ENCODE results near the gene JAKMIP2. TPM values are rescaled to one million over a fixed set of nuclear protein-coding genes. Genes with fewer than 3 reads are reported as not detected.

JAKMIP2 gene
- polyA plus RNA-seq, 1 of the 3 experiments (the other 2 are of a cell fraction), result 2.1 TPM

DNA sequence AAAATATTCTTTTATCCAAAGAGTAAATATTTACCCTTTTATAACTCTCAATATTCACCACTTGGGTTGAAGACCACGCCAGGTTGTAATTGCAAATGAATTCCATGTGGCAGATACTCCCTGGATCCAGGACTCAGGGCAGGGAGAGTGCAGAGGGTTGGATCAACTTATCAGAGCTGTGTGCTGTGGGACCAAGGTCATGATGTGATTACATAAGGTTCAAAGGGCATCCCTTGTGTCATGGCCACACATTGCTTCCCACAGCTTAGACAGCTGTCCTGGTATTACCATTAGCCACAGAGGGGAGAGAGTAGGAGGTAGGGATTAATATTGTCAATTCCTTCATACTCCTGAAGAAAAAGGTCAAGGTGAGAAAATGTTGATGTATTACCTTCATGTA lies 133.9 kb downstream of the JAKMIP2 start:
- 73% methylated on average over 1 of the region's 1 CpG for WGBS (ENCODE audit: low lambda C conversion rate)
- POLR2A ChIA-PET, result no interaction called here
- Histone ChIP-seq H3K4me2 (no peak overlapping the region), H3K4me1 (ENCODE audit: control insufficient read depth in 1 of 2, insufficient read depth in 2 of 2, low read depth in 1 of 2, low read length in 1 of 2) (no peaks in the 10 kb centered on the region; a peak in 1 of 4 replicates), H4K20me1 (ENCODE audit: insufficient read depth) (no peaks in the 10 kb centered on the region), H3K27me3 (ENCODE audit: insufficient read depth) (no peaks in the 10 kb centered on the region), H3K36me3 (replicated peaks in 1 of 2; ENCODE audit: control insufficient read depth in 1 of 2, insufficient read depth in 2 of 2, low read length in 1 of 2) (peaks cover 0 to 10% of the 10 kb centered on the region in 2 experiments), H3K4me3 (ENCODE audit: low read depth in 2 of 2, low read length in 1 of 2) (no peak overlapping the region), H3K9ac (no peak overlapping the region), H3K79me2 (ENCODE audit: insufficient read depth) (no peaks in the 10 kb centered on the region), H3K9me3 (no peaks in the 10 kb centered on the region), H2AFZ (ENCODE audit: low read depth) (no peak overlapping the region), H3F3A (replicated peaks; ENCODE audit: insufficient read depth) (no peaks in the 10 kb centered on the region), H3K9me2 (no peaks in the 10 kb centered on the region), H3K27ac (ENCODE audit: low read depth in 2 of 2, low read length in 1 of 2) (no peak overlapping the region)
- TF ChIP-seq JUND (IDR thresholded peaks at IDR 0.05) (no peak), EP300 (IDR thresholded peaks at IDR 0.05; ENCODE audit: borderline replicate concordance in 1 of 2, low read depth in 1 of 2, low read length in 1 of 2) (no peak), MEF2A (IDR thresholded peaks at IDR 0.05; ENCODE audit: borderline replicate concordance, low read depth) (no peak), RCOR1 (IDR thresholded peaks at IDR 0.05; ENCODE audit: low read length) (no peak), RXRA (IDR thresholded peaks at IDR 0.05; ENCODE audit: borderline replicate concordance, low read depth) (no peak), GATA2 (CRISPR knock-in tag; IDR thresholded peaks at IDR 0.05) (no peak), EZH2phosphoT487 (IDR thresholded peaks at IDR 0.05; ENCODE audit: borderline replicate concordance, low read depth) (no peak), TEAD4 (IDR thresholded peaks at IDR 0.05; ENCODE audit: borderline replicate concordance, insufficient read depth) (no peak), CHD2 (IDR thresholded peaks at IDR 0.05; ENCODE audit: low read length, partially characterized antibody) (no peak)
- TF ChIP-seq, protein P1, sequence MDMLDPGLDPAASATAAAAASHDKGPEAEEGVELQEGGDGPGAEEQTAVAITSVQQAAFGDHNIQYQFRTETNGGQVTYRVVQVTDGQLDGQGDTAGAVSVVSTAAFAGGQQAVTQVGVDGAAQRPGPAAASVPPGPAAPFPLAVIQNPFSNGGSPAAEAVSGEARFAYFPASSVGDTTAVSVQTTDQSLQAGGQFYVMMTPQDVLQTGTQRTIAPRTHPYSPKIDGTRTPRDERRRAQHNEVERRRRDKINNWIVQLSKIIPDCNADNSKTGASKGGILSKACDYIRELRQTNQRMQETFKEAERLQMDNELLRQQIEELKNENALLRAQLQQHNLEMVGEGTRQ (IDR thresholded peaks at IDR 0.05; ENCODE audit: borderline replicate concordance, low read depth, low read length), result no peak
- TF ChIP-seq, protein P2, sequence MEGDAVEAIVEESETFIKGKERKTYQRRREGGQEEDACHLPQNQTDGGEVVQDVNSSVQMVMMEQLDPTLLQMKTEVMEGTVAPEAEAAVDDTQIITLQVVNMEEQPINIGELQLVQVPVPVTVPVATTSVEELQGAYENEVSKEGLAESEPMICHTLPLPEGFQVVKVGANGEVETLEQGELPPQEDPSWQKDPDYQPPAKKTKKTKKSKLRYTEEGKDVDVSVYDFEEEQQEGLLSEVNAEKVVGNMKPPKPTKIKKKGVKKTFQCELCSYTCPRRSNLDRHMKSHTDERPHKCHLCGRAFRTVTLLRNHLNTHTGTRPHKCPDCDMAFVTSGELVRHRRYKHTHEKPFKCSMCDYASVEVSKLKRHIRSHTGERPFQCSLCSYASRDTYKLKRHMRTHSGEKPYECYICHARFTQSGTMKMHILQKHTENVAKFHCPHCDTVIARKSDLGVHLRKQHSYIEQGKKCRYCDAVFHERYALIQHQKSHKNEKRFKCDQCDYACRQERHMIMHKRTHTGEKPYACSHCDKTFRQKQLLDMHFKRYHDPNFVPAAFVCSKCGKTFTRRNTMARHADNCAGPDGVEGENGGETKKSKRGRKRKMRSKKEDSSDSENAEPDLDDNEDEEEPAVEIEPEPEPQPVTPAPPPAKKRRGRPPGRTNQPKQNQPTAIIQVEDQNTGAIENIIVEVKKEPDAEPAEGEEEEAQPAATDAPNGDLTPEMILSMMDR (IDR thresholded peaks at IDR 0.05), result no peak
- TF ChIP-seq, protein P3, sequence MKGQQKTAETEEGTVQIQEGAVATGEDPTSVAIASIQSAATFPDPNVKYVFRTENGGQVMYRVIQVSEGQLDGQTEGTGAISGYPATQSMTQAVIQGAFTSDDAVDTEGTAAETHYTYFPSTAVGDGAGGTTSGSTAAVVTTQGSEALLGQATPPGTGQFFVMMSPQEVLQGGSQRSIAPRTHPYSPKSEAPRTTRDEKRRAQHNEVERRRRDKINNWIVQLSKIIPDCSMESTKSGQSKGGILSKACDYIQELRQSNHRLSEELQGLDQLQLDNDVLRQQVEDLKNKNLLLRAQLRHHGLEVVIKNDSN (IDR thresholded peaks at IDR 0.05; ENCODE audit: borderline replicate concordance, low read depth), result no peak
- no peak for DNase-seq
- CTCF ChIA-PET, result interaction anchor here (1.7 kb wide), 1 partner anchor 10 kb away, joined by 3 read pairs; no protein-coding TSS in a partner anchor

DNA sequence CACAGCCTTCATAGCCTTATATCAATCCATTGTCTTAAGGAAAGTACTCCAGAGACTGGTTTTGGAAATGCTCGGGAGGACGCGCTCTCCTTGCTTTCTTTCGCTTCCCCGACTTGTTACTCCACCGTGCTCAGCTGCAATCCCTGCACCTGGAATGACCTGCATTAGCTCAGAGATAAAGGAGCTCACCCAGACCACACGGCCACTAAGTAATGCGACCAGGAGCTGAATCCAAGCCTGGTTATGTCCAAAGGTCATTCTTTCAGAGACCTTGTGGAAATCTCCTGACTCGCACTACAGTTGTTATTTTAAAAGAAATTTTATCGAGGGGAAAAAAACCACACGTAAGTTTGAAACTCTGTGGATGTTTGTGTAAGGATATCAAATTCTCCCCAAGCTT lies 137.3 kb downstream of the JAKMIP2 start:
- Histone ChIP-seq H3K9me2 (no peaks in the 10 kb centered on the region), H3K9me3 (no peaks in the 10 kb centered on the region), H3F3A (replicated peaks; ENCODE audit: insufficient read depth) (no peaks in the 10 kb centered on the region), H3K36me3 (replicated peaks in 1 of 2; ENCODE audit: control insufficient read depth in 1 of 2, insufficient read depth in 2 of 2, low read length in 1 of 2) (peaks cover 4 to 18% of the 10 kb centered on the region in 2 experiments), H3K4me1 (ENCODE audit: control insufficient read depth in 1 of 2, insufficient read depth in 2 of 2, low read depth in 1 of 2, low read length in 1 of 2) (no peaks in the 10 kb centered on the region; a peak in 1 of 4 replicates), H3K27ac (ENCODE audit: low read depth in 2 of 2, low read length in 1 of 2) (no peak overlapping the region), H3K4me2 (no peak overlapping the region), H3K79me2 (ENCODE audit: insufficient read depth) (no peaks in the 10 kb centered on the region), H2AFZ (ENCODE audit: low read depth) (no peak overlapping the region), H3K4me3 (ENCODE audit: low read depth in 2 of 2, low read length in 1 of 2) (no peak overlapping the region), H3K9ac (no peak overlapping the region), H4K20me1 (ENCODE audit: insufficient read depth) (no peaks in the 10 kb centered on the region), H3K27me3 (ENCODE audit: insufficient read depth) (no peaks in the 10 kb centered on the region)
- 84% methylated on average over 11 of the region's 11 CpGs for WGBS (ENCODE audit: low lambda C conversion rate)
- DNase-seq, result no peak
- TF ChIP-seq RAD21 (IDR thresholded peaks at IDR 0.05; ENCODE audit: low read length) (no peak), NFIC (IDR thresholded peaks at IDR 0.05; ENCODE audit: borderline replicate concordance) (no peak), SMC3 (IDR thresholded peaks at IDR 0.05; ENCODE audit: low read depth, low read length) (no peak), FOSL2 (IDR thresholded peaks at IDR 0.05; ENCODE audit: borderline replicate concordance, low read depth) (no peak), FOXM1 (IDR thresholded peaks at IDR 0.05; ENCODE audit: low read depth) (no peak), MXI1 (IDR thresholded peaks at IDR 0.05; ENCODE audit: low read depth, low read length) (no peak), NRF1 (IDR thresholded peaks at IDR 0.05; ENCODE audit: low read depth, low read length) (no peak), MEF2A (IDR thresholded peaks at IDR 0.05; ENCODE audit: borderline replicate concordance, low read depth) (no peak), RXRA (IDR thresholded peaks at IDR 0.05; ENCODE audit: borderline replicate concordance, low read depth) (no peak), ELF1 (IDR thresholded peaks at IDR 0.05) (no peak), FOXJ3 (CRISPR knock-in tag; IDR thresholded peaks at IDR 0.05) (no peak), RCOR1 (IDR thresholded peaks at IDR 0.05; ENCODE audit: low read length) (no peak), TEAD4 (IDR thresholded peaks at IDR 0.05; ENCODE audit: borderline replicate concordance, insufficient read depth) (no peak)
- TF ChIP-seq, protein P1 (IDR thresholded peaks at IDR 0.05; ENCODE audit: borderline replicate concordance, low read depth, low read length), result no peak
- TF ChIP-seq, protein P3 (IDR thresholded peaks at IDR 0.05; ENCODE audit: borderline replicate concordance, low read depth), result no peak
- POLR2A ChIA-PET, result no interaction called here
- CTCF ChIA-PET, result interaction anchor here (1.9 to 2.9 kb wide), 2 partner anchors 17 to 178 kb away, joined by 6 to 15 read pairs; no protein-coding TSS in a partner anchor
